Measurements from ENCODE around the gene SHC3.

GRCh38 chr9:89106224-89106851 lies 72.3 kb downstream of the SHC3 start:
- no peak for TF ChIP-seq POLR2A (IDR thresholded peaks at IDR 0.05; ENCODE audit: low read depth, low read length)
- no peak for TF ChIP-seq CTCF (conservative IDR thresholded peaks at IDR 0.05; ENCODE audit: low read depth, low read length)
